Measurements from ENCODE around the gene KRTAP10-1. TPM values are rescaled to one million over a fixed set of nuclear protein-coding genes. Genes with fewer than 3 reads are reported as not detected.
"Not testable (repeated sequence)": the region's sequence is repeated elsewhere in the genome, so short reads cannot be mapped to it uniquely, and the experiment has no call there.

KRTAP10-1 gene
- total RNA-seq, 1 experiment from 2014 or later, result not detected

DNA sequence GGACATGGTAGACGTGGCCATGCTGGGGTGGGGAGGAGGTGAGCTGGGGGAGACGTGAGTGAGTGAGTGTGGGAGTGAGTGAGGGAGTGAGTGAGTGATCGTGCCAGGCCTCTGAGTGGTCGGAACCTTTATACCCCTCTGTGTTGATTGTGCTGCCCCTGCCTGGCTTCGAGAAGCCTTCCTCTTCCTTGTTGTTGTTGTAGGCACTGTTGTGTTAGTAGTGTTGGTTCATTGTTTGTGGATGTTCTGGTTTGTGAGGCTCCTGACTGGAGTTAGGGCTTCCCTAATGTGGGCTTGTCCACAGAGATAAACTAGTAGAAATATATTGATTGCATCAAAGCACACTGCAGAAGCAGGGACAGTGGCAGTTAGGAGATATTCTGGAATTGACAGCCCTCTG lies 18.7 kb upstream of the KRTAP10-1 start, which contains the start of gene KRTAP10-3:
Gene KRTAP10-3, minus strand, starts transcription at position 101 of the 400 bp plus-strand sequence. Its CDS starts 80 bp downstream, at position 21.
- no peak for DNase-seq
- Histone ChIP-seq H3K36me3 (no peaks in the 10 kb centered on the region), H3K4me1 (no peaks in the 10 kb centered on the region), H3K9me3 (replicated peaks) (no peaks in the 10 kb centered on the region), H3K4me3 (no peak within 1 kb of the TSS), H3K27me3 (0 out of 2 replicates have a peak, but pooled peaks cover 3% of the 10 kb centered on the region), H3K27ac (no peak within 1 kb of the TSS)

DNA sequence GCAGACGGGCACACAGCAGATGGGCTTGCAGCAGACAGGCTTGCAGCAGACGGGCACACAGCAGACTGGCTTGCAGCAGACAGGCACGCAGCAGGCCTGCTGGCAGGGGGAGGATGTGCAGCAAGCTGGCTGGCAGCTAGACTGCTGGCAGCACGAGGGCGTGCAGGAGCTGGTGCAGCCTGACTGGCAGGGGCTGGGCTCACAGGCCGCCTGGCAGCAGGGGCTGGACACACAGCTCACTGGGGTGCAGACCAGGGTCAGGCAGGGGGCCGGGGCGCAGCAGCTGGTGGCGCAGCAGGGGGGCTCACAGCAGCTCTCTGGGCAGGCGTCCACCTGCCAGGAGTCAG lies 18.3 kb upstream of the KRTAP10-1 start:
- H3K4me3 ChIP-seq; H3K36me3 ChIP-seq; H3K27me3 ChIP-seq; H3K4me1 ChIP-seq; H3K27ac ChIP-seq; DNase-seq; H3K9me3 ChIP-seq (replicated peaks): not testable (repeated sequence)

DNA sequence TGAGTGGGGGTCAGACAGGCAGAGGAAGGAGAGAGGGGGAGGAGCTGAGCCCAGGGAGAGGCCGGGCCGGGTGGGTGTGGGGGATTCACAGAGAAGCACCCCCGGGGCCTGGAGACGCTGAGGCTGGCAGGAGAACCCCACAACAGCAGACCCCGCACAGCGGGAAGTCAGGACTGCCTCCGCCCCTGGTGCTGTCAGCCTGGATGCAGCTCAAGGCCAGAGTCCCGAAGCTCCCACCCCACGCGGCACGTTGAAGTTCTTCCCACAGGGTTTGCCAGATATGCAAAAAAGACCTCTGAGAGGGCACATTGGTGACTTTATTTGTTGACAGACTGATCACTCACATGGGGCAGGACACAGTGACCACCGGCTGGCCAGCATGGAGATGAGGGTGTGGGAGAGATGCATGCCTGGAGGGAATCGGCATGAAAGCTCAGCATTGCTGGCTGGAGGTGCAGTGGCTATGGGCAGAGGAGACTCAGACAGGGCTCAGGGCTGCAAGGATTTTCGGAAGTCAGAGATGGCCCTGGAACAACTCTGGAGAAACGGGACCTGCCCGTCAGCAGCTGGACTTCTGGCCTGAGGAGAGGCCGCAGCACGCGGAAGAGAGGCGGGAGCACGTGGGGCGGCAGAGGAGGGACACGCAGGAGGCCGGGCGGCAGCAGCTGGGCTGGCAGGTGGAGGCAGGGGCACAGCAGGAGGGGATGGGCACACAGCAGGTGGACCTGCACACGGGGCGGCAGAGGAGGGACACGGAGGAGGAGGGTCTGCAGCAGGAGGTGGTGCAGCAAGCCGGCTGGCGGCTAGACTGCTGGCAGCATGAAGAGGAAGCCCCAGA lies 17.7 kb upstream of the KRTAP10-1 start:
- no peaks in the 10 kb centered on the region for H3K9me3 ChIP-seq (replicated peaks)
- no peak overlapping the region for H3K4me3 ChIP-seq
- no peaks in the 10 kb centered on the region for H3K36me3 ChIP-seq
- H3K4me1 ChIP-seq, result no peaks in the 10 kb centered on the region
- DNase-seq, result no peak
- H3K27me3 ChIP-seq, result 0 out of 2 replicates have a peak, but pooled peaks cover 3% of the 10 kb centered on the region
- H3K27ac ChIP-seq, result no peak overlapping the region

DNA sequence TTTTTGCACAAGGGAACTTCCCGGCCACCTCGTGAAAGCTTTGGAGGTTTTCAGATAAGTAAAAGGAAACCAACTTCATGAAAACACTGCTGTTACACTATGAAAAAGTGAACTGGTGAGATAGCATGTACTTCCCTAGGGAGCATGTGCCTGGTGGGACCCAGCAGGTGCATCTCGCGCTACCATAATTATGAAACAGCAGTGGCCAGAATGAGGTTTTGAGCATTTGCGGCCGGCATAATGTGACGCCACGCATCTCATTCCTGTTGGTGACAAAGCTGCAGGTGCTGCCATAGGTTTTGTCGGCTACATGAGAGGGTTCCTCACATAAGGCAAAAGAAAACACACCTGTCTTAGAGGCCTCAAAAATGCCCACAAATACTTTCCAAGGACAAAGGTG lies 16.9 kb upstream of the KRTAP10-1 start:
- Histone ChIP-seq H3K36me3 (no peaks in the 10 kb centered on the region), H3K9me3 (replicated peaks) (no peaks in the 10 kb centered on the region), H3K4me3 (no peak overlapping the region), H3K27ac (no peak overlapping the region), H3K4me1 (no peaks in the 10 kb centered on the region), H3K27me3 (0 out of 2 replicates have a peak, but pooled peaks cover 3% of the 10 kb centered on the region)
- DNase-seq, result no peak

DNA sequence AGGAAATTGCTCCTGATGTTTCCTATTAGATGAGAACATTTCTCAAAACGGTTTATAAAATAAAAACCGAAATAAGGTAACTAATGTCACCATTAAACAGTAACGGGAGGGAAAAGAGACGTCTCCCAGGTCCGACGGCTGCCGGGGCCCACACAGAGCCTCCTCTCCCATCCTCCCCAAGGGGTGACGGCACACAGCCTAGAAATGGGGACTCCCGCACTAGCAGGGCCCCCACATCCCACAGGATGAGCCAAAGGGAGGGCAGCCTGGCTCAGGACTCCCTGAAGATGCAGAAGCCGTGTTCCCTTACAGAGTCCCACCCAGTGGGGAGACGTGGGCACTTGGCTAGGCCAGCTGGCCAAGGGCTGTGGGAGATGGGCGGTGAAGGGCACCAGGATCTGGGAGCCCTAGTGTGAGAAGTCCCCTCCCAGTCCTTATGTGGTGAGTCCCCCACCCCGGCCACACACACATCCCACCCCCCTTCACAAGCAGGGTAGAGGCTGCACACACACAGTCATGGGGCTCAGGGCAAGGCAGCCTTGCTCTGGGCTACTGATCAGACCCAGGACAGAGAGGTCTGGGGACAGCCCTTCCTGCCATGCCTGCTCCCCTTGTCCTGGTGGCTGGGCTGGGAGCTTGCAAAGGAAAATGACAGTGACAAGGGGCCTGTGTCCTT lies 15.3 kb upstream of the KRTAP10-1 start:
- H3K9me3 ChIP-seq (replicated peaks), result no peaks in the 10 kb centered on the region
- no peaks in the 10 kb centered on the region for H3K4me1 ChIP-seq
- no peaks in the 10 kb centered on the region for H3K36me3 ChIP-seq
- H3K27me3 ChIP-seq, result 0 out of 2 replicates have a peak, but pooled peaks cover 3% of the 10 kb centered on the region
- no peak overlapping the region for H3K27ac ChIP-seq
- H3K4me3 ChIP-seq, result no peak overlapping the region
- no peak for DNase-seq

DNA sequence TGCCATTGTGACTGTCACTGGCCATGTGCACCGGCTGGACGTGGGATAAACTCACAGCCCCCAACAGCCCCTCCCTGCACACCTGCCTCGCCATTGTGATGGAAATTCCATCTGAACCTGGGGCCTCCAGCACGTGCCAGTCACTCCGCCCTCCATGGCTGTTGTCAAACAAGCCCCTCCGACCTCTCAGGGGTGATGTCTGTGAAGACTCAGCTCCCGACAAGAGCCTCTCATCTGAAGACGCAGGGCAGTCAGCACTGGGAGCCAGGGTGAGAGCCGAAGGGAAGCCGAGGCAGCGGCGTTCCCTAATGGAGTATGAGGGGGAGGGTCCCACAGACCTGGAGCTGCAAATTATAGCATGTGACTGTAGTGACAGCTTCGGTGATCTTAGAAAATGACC lies 12.7 kb upstream of the KRTAP10-1 start:
- Histone ChIP-seq H3K36me3 (no peaks in the 10 kb centered on the region), H3K27me3 (0 out of 2 replicates have a peak, but pooled peaks cover 3% of the 10 kb centered on the region), H3K4me3 (no peak overlapping the region), H3K27ac (no peak overlapping the region), H3K4me1 (no peaks in the 10 kb centered on the region), H3K9me3 (replicated peaks) (no peaks in the 10 kb centered on the region)
- no peak for DNase-seq

DNA sequence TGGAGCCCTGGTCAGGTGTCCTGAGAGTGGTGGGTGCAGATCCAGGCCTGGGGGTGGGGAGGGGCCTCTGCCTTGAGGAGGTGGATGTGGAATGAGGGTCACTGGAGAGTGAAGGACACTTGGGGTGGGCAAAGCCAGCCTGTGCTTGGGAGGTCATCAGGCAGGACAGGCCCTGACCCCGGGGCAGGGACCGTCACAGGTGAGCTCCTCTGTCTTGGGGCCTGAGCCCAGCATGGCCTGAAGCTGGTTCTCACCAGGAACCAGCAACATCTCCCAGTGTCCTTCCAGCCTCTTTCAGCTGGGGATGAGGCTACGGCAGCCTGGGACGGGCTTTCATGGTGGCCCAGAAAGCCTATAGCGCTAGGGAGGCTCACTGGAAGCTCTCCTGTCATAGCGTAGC lies 12.1 kb upstream of the KRTAP10-1 start:
- Histone ChIP-seq H3K4me1 (no peaks in the 10 kb centered on the region), H3K27me3 (0 out of 2 replicates have a peak, but pooled peaks cover 3% of the 10 kb centered on the region), H3K36me3 (no peaks in the 10 kb centered on the region), H3K9me3 (replicated peaks) (no peaks in the 10 kb centered on the region), H3K4me3 (no peak overlapping the region), H3K27ac (no peak overlapping the region)
- DNase-seq, result no peak

DNA sequence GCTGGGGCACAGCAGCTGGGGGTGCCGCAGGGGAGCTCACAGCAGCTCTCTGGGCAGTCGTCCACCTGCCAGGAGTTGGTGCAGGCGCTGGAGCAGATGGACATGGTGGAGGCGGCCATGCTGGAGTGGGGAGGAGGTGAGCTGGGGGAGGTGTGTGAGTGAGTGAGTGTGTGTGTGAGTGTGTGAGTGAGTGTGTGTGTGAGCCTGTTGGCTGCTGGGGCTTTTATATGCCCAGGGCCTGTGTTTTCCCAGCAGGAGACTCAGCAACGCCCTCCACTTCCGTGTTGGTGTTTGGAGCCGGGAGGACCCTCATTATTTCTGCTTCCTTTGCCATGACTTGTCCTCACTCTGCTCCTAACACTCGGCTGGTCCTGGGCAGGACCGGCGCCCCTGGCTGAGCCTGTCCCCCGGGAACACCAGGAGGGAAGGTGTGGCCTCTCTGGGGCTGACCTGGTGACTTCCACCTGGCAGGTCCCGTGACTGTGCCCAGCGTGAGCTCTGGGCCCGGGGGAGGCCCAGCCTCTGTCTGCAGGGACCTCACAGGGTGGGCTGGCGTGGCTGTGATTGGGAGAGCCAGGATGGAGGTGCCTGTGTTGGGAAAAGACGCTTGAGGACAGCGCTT lies 11.5 kb upstream of the KRTAP10-1 start, which contains the start of gene KRTAP10-2:
Gene KRTAP10-2, minus strand, starts transcription at position 166 of the 622 bp plus-strand sequence. Its CDS starts 47 bp downstream, at position 119.
- H3K4me3 ChIP-seq, result no peak within 1 kb of the TSS
- no peaks in the 10 kb centered on the region for H3K27me3 ChIP-seq
- DNase-seq, result no peak
- H3K4me1 ChIP-seq, result no peaks in the 10 kb centered on the region
- H3K27ac ChIP-seq, result no peak within 1 kb of the TSS
- no peaks in the 10 kb centered on the region for H3K36me3 ChIP-seq
- H3K9me3 ChIP-seq (replicated peaks), result peaks cover 3% of the 10 kb centered on the region; the same call in 1 of the 2 replicates

DNA sequence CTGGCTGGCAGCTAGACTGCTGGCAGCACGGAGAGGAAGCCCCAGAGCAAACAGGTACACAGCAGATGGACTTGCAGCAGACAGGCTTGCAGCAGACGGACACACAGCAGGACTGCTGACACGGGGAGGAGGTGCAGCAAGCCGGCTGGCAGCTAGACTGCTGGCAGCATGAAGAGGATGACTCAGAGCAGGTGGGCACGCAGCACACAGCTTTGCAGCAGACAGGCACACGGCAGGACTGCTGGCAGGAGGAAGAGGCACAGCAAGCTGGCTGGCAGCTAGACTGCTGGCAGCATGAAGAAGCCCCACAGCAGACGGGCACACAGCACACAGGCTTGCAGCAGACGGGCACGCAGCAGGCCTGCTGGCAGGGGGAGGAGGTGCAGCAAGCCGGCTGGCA lies 10.8 kb upstream of the KRTAP10-1 start:
- Histone ChIP-seq H3K9me3 (replicated peaks) (peaks cover 3% of the 10 kb centered on the region; the same call in 1 of the 2 replicates), H3K27ac (no peak overlapping the region), H3K4me1 (no peaks in the 10 kb centered on the region), H3K36me3 (no peaks in the 10 kb centered on the region), H3K27me3 (no peaks in the 10 kb centered on the region), H3K4me3 (no peak overlapping the region)
- DNase-seq, result no peak

DNA sequence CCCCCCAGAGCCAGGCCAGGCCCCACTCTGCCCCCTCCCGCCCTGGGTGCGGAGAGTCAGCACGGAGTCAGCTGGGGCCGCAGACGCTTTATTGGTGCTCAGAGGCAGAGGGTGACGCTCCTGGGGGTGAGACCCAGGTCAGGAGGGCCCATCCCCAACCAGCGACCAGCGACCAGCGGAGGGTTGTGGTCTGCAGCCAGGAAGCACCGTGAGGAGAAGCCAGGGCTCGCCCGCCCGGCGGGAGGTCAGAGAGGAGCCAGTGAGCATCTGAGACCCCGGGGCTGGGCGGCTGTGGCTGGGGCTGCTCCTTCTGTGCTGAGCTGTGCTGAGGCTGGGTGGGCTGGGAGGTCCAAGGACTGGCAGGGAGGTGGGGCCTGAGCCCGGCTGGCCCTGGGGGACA lies 10.3 kb upstream of the KRTAP10-1 start:
- H3K4me3 ChIP-seq; DNase-seq; H3K9me3 ChIP-seq (replicated peaks): not testable (repeated sequence)

DNA sequence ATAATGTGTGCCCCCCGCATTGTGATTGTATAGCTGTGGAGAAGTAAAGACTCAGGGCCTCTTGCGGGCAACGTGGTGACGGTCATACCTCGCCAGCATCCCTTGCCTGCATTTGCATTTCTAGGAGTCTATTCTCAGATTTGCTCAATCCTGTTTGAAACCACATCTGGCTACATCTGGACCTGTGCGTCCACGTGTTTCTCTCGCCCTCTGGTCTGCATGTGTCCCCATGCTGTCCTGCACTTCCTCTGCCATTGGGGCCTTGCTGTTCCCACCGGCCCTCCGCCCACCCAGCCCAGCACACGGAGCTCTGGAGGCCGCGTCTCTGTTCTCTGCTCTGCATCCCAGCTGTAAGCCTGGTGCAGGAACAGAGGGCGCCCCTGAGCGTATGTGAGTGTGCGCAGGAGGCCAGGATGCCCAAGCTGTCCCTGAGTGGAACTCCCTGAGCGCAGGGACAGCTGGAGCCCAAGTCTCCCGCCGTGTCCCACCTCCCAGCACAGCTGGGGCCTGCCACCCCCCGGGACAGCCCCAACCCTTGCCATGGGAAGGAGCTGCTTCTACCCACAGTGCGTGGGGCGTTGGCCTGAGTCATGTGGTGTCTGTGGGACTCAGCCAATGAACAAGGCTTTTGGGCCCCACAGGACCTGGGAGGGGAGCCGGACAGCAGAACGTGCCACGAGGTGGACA lies 9.7 kb upstream of the KRTAP10-1 start:
- no peaks in the 10 kb centered on the region for H3K4me1 ChIP-seq
- H3K4me3 ChIP-seq, result no peak overlapping the region
- no peaks in the 10 kb centered on the region for H3K27me3 ChIP-seq
- no peak for DNase-seq
- H3K36me3 ChIP-seq, result no peaks in the 10 kb centered on the region
- no peak overlapping the region for H3K27ac ChIP-seq
- peaks cover 3% of the 10 kb centered on the region; the same call in 1 of the 2 replicates for H3K9me3 ChIP-seq (replicated peaks)

More for the DNA sequence above, 10.3 kb upstream of the KRTAP10-1 start:
- H3K36me3 ChIP-seq, H3K27me3 ChIP-seq, H3K4me1 ChIP-seq, H3K27ac ChIP-seq: not testable (repeated sequence)

DNA sequence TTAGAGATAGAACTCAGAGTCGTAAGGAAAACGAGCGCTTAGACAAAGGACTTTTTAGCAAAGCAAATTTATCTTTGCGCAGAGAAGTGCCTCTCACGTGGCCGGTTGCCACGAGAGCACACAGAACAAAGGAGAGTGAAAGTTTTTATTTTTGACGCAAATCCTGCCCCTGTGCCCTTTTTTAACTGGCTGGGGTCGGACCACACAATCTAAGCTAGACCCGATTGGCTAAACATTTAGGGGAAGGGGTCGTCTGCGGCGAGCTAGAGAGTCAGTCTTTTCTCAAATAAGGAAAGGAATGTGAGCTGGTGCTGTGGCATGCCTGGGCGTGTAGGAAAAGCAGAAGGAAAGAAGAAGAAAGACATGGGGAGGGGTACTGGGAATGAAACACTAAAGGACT lies 8.9 kb upstream of the KRTAP10-1 start:
- Histone ChIP-seq H3K9me3 (replicated peaks) (peaks cover 3% of the 10 kb centered on the region; the same call in 1 of the 2 replicates), H3K4me1 (no peaks in the 10 kb centered on the region), H3K36me3 (no peaks in the 10 kb centered on the region; the same call in 1 of the 2 replicates), H3K4me3 (no peak overlapping the region), H3K27ac (no peak overlapping the region), H3K27me3 (no peaks in the 10 kb centered on the region)
- DNase-seq, result no peak

DNA sequence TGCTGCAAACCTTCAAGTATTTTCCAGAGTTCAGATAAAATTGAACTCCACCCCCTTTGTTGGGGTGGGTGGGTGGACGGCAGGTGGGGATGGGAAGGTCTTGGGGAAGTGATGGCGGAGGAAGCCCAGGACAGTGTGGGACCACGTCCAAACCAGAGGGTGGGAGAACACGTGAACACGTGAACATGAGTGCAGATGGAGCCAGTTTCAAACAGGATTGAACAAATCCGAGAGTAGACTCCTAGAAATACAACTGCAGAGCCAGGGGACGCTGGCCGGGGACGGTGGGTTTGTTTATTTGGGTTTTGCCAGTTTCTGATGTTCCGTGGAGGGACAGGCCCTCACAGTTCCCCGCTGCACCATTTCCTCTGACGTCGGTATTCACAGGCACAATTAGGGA lies 8.4 kb upstream of the KRTAP10-1 start:
- no peak overlapping the region for H3K4me3 ChIP-seq
- H3K27ac ChIP-seq, result no peak overlapping the region
- no peaks in the 10 kb centered on the region; the same call in 1 of the 2 replicates for H3K36me3 ChIP-seq
- no peak for DNase-seq
- no peaks in the 10 kb centered on the region for H3K4me1 ChIP-seq
- no peaks in the 10 kb centered on the region for H3K27me3 ChIP-seq
- H3K9me3 ChIP-seq (replicated peaks), result peaks cover 3% of the 10 kb centered on the region; the same call in 1 of the 2 replicates

DNA sequence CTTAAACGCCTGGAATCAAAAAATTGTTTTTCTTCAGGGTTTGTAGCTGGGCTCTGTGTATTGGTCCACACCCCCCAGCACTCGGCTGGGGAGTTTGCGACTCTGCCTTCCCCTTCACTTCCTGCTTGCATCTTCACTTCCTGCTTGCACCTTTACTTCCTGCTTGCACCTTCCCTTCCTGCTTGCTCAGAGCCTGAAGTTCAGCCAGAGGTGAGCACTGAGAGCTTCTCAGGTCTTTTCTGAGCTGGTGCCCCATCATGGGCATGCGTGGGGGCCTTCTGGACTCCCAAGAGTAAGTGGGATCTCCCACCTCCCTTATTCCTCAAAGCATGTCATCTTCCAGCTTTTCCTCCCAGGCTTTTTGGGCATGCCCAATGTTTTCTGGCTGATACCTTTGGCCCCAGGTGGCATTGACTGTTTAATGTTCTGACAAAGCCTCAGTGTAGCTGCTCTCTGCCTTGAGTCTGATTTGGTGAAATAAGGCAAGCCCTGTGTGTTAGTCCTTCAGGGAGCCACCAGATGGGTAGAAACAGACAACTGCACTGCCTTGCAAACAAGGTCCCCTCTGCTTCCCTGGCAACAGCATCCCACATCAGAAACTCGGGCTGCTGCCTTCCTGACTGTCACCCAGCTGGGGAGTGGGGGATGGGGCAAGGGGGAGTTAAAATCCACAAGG lies 7.8 kb upstream of the KRTAP10-1 start:
- DNase-seq, result no peak
- Histone ChIP-seq H3K4me1 (no peaks in the 10 kb centered on the region), H3K27me3 (no peaks in the 10 kb centered on the region), H3K27ac (no peak overlapping the region), H3K4me3 (no peak overlapping the region), H3K36me3 (no peaks in the 10 kb centered on the region; the same call in 1 of the 2 replicates), H3K9me3 (replicated peaks) (peaks cover 9% of the 10 kb centered on the region)
